Brain microvascular endothelial cell (primary cell): ENCODE data around the gene CC2D2B.

Experiments
- DNase-seq: peaks from one replicate; pipeline ENCODE4 v3.0.0-alpha.2; 2020
- H3K27ac ChIP-seq: fragments of 250-450 bp; sonication (Bioruptor Pico); 2 replicates; pipeline ENCODE4 v1.5.1; 2020; ENCODE audit warnings: mild to moderate bottlenecking, moderate library complexity
- H3K27me3 ChIP-seq: fragments of 250-450 bp; sonication (Bioruptor Pico); replicated peaks from 2 replicates; pipeline ENCODE4 v1.5.1; 2020; ENCODE audit warnings: mild to moderate bottlenecking
- H3K36me3 ChIP-seq: fragments of 250-450 bp; sonication (Bioruptor Pico); replicated peaks from 2 replicates; pipeline ENCODE4 v1.5.1; 2020; ENCODE audit warnings: mild to moderate bottlenecking
- H3K4me3 ChIP-seq: 2 replicates; pipeline ENCODE4 v1.5.1; 2011; ENCODE audit warnings: low read depth, mild to moderate bottlenecking, control low read depth, low read length, moderate library complexity
- in situ Hi-C: cut with HindIII; loops from 2 replicates; pipeline ENCODE4 v1.10.0; 2017; ENCODE audit warnings: low sequenced_read_pairs, low pct_ligation_motif_present
- TF ChIP-seq, protein P1 (sequence below): IDR thresholded peaks from 2 replicates; pipeline ENCODE4 v1.5.1; 2011; ENCODE audit warnings: low read depth, mild to moderate bottlenecking, moderate library complexity, low read length, control low read depth, inconsistent platforms; ENCODE audit errors: missing control alignments

The CC2D2B gene

GRCh38 chr10:95920798-95921426 is 13.1 kb downstream of the CC2D2B start:
- H3K36me3 ChIP-seq: no peaks in the 10 kb centered on the region
- no peak for DNase-seq
- in situ Hi-C loops: no loop called here
- no peaks in the 10 kb centered on the region for H3K27me3 ChIP-seq
- H3K4me3 ChIP-seq: no peak overlapping the region
- TF ChIP-seq, protein P1, sequence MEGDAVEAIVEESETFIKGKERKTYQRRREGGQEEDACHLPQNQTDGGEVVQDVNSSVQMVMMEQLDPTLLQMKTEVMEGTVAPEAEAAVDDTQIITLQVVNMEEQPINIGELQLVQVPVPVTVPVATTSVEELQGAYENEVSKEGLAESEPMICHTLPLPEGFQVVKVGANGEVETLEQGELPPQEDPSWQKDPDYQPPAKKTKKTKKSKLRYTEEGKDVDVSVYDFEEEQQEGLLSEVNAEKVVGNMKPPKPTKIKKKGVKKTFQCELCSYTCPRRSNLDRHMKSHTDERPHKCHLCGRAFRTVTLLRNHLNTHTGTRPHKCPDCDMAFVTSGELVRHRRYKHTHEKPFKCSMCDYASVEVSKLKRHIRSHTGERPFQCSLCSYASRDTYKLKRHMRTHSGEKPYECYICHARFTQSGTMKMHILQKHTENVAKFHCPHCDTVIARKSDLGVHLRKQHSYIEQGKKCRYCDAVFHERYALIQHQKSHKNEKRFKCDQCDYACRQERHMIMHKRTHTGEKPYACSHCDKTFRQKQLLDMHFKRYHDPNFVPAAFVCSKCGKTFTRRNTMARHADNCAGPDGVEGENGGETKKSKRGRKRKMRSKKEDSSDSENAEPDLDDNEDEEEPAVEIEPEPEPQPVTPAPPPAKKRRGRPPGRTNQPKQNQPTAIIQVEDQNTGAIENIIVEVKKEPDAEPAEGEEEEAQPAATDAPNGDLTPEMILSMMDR: no peak
- H3K27ac ChIP-seq: no peak overlapping the region

- H3K4me3 ChIP-seq: no peak overlapping the region
- in situ Hi-C loops: no loop called here
- no peak for DNase-seq
- TF ChIP-seq, protein P1: no peak
- H3K36me3 ChIP-seq: no peaks in the 10 kb centered on the region
- no peak overlapping the region for H3K27ac ChIP-seq
- H3K27me3 ChIP-seq: no peaks in the 10 kb centered on the region
These were observed 17.3 kb downstream of the CC2D2B start for GRCh38 chr10:95925033-95925432.

DNA sequence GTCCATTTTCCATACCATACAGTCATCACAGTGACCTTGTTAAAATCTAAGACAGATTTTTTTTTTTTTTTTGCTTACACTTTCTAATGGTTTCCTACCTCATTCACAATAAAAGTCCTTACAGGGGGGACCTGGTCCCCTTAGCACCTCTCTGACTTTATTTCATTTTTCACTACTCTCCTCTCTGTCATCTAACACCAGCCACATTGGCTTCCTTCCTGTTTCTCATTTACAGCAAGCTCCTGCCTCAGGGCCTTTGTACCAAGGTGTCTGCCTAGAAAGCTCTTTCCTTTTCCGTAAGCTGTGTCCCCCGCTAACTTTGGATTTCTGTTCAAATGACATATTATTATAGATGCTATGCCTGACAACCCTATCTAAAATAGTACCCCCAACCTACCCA is 27.7 kb downstream of the CC2D2B start:
- TF ChIP-seq, protein P1: no peak
- Histone ChIP-seq H3K27ac (no peak overlapping the region), H3K4me3 (no peak overlapping the region), H3K27me3 (no peaks in the 10 kb centered on the region), H3K36me3 (no peaks in the 10 kb centered on the region)
- in situ Hi-C loops: no loop called here
- no peak for DNase-seq

- in situ Hi-C loops: no loop called here
- H3K36me3 ChIP-seq: no peaks in the 10 kb centered on the region
These were observed 33.3 kb downstream of the CC2D2B start for GRCh38 chr10:95941115-95941514.

GRCh38 chr10:95963202-95963990 is 55.6 kb downstream of the CC2D2B start:
- in situ Hi-C loops: no loop called here
- Histone ChIP-seq H3K36me3 (no peaks in the 10 kb centered on the region), H3K4me3 (no peak overlapping the region), H3K27ac (no peak overlapping the region), H3K27me3 (no peaks in the 10 kb centered on the region)
- TF ChIP-seq, protein P1: no peak
- no peak for DNase-seq

More at GRCh38 chr10:95941115-95941514, 33.3 kb downstream of the CC2D2B start:
- TF ChIP-seq, protein P1: no peak
- H3K4me3 ChIP-seq: no peak overlapping the region
- no peak overlapping the region for H3K27ac ChIP-seq
- no peaks in the 10 kb centered on the region for H3K27me3 ChIP-seq
- no peak for DNase-seq

GRCh38 chr10:95963991-95964389 is 56.2 kb downstream of the CC2D2B start:
- no peak for DNase-seq
- TF ChIP-seq, protein P1: no peak
- Histone ChIP-seq H3K27ac (no peak overlapping the region), H3K4me3 (no peak overlapping the region), H3K27me3 (no peaks in the 10 kb centered on the region), H3K36me3 (no peaks in the 10 kb centered on the region)
- in situ Hi-C loops: no loop called here
